ENCODE results near the gene ARMH1.
"Not testable (repeated sequence)": the region's sequence is repeated elsewhere in the genome, so short reads cannot be mapped to it uniquely, and the experiment has no call there.

ARMH1 gene

GRCh38 chr1:44721485-44722361 lies 47.2 kb downstream of the ARMH1 start:
- DNase-seq (ENCODE audit: low read depth, low spot score) = peak; percentile 60

GRCh38 chr1:44723064-44723463 lies 48.5 kb downstream of the ARMH1 start:
- no peak for DNase-seq (ENCODE audit: low read depth, low spot score)

GRCh38 chr1:44723496-44724295 lies 49.2 kb downstream of the ARMH1 start:
- DNase-seq (ENCODE audit: low read depth, low spot score) = no peak

- DNase-seq (ENCODE audit: low read depth, low spot score) = no peak
Measured at GRCh38 chr1:44724296-44724954, 49.9 kb downstream of the ARMH1 start.

GRCh38 chr1:44724955-44725698 lies 50.6 kb downstream of the ARMH1 start:
- no peak for DNase-seq (ENCODE audit: low read depth, low spot score)

- DNase-seq (ENCODE audit: low read depth, low spot score) = peak; percentile 88
Measured at GRCh38 chr1:44730741-44731512, 56.4 kb downstream of the ARMH1 start, which contains the start of gene RNU5D-1. RNU5D-1 (minus strand) TSS chr1:44731170.

- no peak for DNase-seq (ENCODE audit: low read depth, low spot score)
Measured at GRCh38 chr1:44733365-44733764, 58.9 kb downstream of the ARMH1 start.

- DNase-seq (ENCODE audit: low read depth, low spot score) = no peak
Measured at GRCh38 chr1:44733784-44734183, 59.3 kb downstream of the ARMH1 start.

- DNase-seq (ENCODE audit: low read depth, low spot score) = no peak
Measured at GRCh38 chr1:44735992-44736391, 61.5 kb downstream of the ARMH1 start.

GRCh38 chr1:44738953-44739306 lies 64.4 kb downstream of the ARMH1 start:
- DNase-seq (ENCODE audit: low read depth, low spot score) = not testable (repeated sequence)

- DNase-seq (ENCODE audit: low read depth, low spot score) = peak; percentile 92
Measured at GRCh38 chr1:44739307-44740178, 65.0 kb downstream of the ARMH1 start, which contains the start of gene KIF2C. KIF2C (plus strand) TSS chr1:44739837; CDS start chr1:44739933, 96 bp downstream.

- DNase-seq (ENCODE audit: low read depth, low spot score) = no peak
Measured at GRCh38 chr1:44740179-44740617, 65.7 kb downstream of the ARMH1 start.

GRCh38 chr1:44743211-44743610 lies 68.7 kb downstream of the ARMH1 start:
- DNase-seq (ENCODE audit: low read depth, low spot score) = no peak

GRCh38 chr1:44747878-44748277 lies 73.4 kb downstream of the ARMH1 start:
- DNase-seq (ENCODE audit: low read depth, low spot score) = no peak

GRCh38 chr1:44757420-44757819 lies 82.9 kb downstream of the ARMH1 start:
- no peak for DNase-seq (ENCODE audit: low read depth, low spot score)

GRCh38 chr1:44759077-44759476 lies 84.6 kb downstream of the ARMH1 start:
- DNase-seq (ENCODE audit: low read depth, low spot score) = no peak

GRCh38 chr1:44760876-44761275 lies 86.4 kb downstream of the ARMH1 start:
- DNase-seq (ENCODE audit: low read depth, low spot score) = no peak

GRCh38 chr1:44766421-44766820 lies 91.9 kb downstream of the ARMH1 start:
- DNase-seq (ENCODE audit: low read depth, low spot score) = not testable (repeated sequence)

Measured in activated CD4-positive, CD25-positive, alpha-beta regulatory T cell treated with anti-CD3 and anti-CD28 coated beads, Interleukin-2, amount 50 U/mL, for 16 hours (primary cell).